ENCODE results near the gene RPP25.

GRCh38 chr15:74976159-74976558, 19.6 kb upstream of the RPP25 start:
- TF ChIP-seq REST (IDR thresholded peaks at IDR 0.05; ENCODE audit: insufficient replicate concordance, low read depth) = no peak
- TF ChIP-seq CTCF (IDR thresholded peaks at IDR 0.05; ENCODE audit: insufficient read depth, low read length) = no peak
- no peak for TF ChIP-seq GABPA (IDR thresholded peaks at IDR 0.05; ENCODE audit: low read depth)
- TF ChIP-seq POLR2AphosphoS5 (IDR thresholded peaks at IDR 0.05; ENCODE audit: low read depth) = no peak
- no peak for TF ChIP-seq SPI1 (IDR thresholded peaks at IDR 0.05; ENCODE audit: borderline replicate concordance, low read depth)
